C4-2B (cell line): Measurements from ENCODE around the gene PRPS1.

Experiments used
- ZFX ChIP-seq: fragments of 450-650 bp; IDR thresholded peaks from 2 replicates; pipeline ENCODE4 v1.6.1; 2017
- TF ChIP-seq, protein P1 (sequence below): fragments of 450-650 bp; conservative IDR thresholded peaks from 2 replicates; pipeline ENCODE4 v1.5.1; 2017; ENCODE audit warnings: mild to moderate bottlenecking

DNA sequence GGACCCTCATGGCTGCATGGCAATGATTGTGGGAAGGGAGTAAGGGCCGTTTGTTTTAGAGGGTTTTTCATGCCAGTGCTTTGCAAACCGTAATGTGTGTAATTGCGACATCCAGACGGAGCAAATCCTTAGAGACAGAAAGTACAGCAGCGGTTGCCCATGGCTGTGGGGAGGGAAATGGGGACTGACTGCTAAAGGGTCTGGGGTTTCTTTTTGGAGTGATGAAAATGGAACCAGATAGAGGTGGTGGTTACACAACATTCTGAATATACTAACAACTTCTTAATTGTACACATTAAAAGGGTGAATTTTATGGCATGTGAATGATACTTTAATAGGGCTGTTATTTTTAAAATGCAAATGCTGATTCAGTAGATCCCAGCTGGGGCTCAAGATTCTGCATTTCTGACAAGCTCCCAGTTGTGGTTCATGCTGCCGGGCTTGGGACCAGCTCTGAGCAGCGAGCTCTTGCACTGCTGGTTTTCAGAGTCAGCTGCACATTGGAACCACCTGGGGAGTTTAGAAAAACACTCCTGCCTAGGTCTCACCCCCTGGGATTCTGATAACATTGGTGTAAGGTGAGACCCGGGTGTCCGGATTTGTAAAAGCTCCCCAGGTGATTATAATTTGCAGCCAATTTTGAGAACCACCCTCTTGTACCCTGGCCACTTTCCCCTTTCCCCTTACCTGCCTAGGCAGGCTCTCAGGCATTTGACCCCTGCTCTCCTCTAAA is 47.7 kb downstream of the PRPS1 start:
- TF ChIP-seq, protein P1, sequence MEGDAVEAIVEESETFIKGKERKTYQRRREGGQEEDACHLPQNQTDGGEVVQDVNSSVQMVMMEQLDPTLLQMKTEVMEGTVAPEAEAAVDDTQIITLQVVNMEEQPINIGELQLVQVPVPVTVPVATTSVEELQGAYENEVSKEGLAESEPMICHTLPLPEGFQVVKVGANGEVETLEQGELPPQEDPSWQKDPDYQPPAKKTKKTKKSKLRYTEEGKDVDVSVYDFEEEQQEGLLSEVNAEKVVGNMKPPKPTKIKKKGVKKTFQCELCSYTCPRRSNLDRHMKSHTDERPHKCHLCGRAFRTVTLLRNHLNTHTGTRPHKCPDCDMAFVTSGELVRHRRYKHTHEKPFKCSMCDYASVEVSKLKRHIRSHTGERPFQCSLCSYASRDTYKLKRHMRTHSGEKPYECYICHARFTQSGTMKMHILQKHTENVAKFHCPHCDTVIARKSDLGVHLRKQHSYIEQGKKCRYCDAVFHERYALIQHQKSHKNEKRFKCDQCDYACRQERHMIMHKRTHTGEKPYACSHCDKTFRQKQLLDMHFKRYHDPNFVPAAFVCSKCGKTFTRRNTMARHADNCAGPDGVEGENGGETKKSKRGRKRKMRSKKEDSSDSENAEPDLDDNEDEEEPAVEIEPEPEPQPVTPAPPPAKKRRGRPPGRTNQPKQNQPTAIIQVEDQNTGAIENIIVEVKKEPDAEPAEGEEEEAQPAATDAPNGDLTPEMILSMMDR, result no peak
- TF ChIP-seq ZFX, result no peak
